Measurements from ENCODE around the gene SEMA3B. TPM values are rescaled to one million over a fixed set of nuclear protein-coding genes. Genes with fewer than 3 reads are reported as not detected.

SEMA3B gene
- total and polyA plus RNA-seq, 9 of the 15 experiments (the other 6 are each of a cell fraction or from before 2014, with no cell fraction given), result 0.03 to 1.8 (median 0.55) TPM; not detected in 1

- no peak; the same call in 1 of the 2 replicates for TF ChIP-seq ZBTB40 (IDR thresholded peaks at IDR 0.05)
- no peak for TF ChIP-seq ZBTB40 (CRISPR knock-in tag; IDR thresholded peaks at IDR 0.05)
- TF ChIP-seq ELF1 (tag; IDR thresholded peaks at IDR 0.05), result no peak
- TF ChIP-seq NFE2 (IDR thresholded peaks at IDR 0.05; ENCODE audit: low read depth), result peak; percentile 70; the same call in 1 of the 2 replicates
- peak; percentile 60; the same call in 1 of the 2 replicates for TF ChIP-seq SPI1 (IDR thresholded peaks at IDR 0.05; ENCODE audit: borderline replicate concordance, low read depth, low read length)
- no peak for TF ChIP-seq ETV1 (tag; conservative IDR thresholded peaks at IDR 0.05; ENCODE audit: low read depth)
- TF ChIP-seq KAT7 (CRISPR knock-in tag; IDR thresholded peaks at IDR 0.05; ENCODE audit: borderline replicate concordance), result no peak
- no peak for TF ChIP-seq KLF10 (CRISPR knock-in tag; IDR thresholded peaks at IDR 0.05)
- no peak for TF ChIP-seq MITF (IDR thresholded peaks at IDR 0.05)
- TF ChIP-seq POLR2AphosphoS2 (IDR thresholded peaks at IDR 0.05; ENCODE audit: low read length), result no peak
- TF ChIP-seq ZNF830 (CRISPR knock-in tag; IDR thresholded peaks at IDR 0.05), result no peak
- TF ChIP-seq GMEB1 (CRISPR knock-in tag; IDR thresholded peaks at IDR 0.05), result no peak
- TF ChIP-seq NCOR1 (IDR thresholded peaks at IDR 0.05), result no peak
- no peak for TF ChIP-seq ZNF76 (CRISPR knock-in tag; IDR thresholded peaks at IDR 0.05; ENCODE audit: borderline replicate concordance)
- TF ChIP-seq CREB5 (CRISPR knock-in tag; IDR thresholded peaks at IDR 0.05), result no peak
Observed at GRCh38 chr3:50299929-50300680, 31.2 kb downstream of the SEMA3B start (continued).
